K562 (cell line): ENCODE results near the gene GABRB3. TPM values are rescaled to one million over a fixed set of nuclear protein-coding genes. Genes with fewer than 3 reads are reported as not detected.

Experiments used
- ATF2 ChIP-seq: sonication (generic); formaldehyde crosslinking; IDR thresholded peaks from 2 replicates; pipeline ENCODE4 v1.8.1; 2022; ENCODE audit warnings: missing genetic modification reagents
- HOMEZ ChIP-seq: fragments of 250-450 bp; sonication (Bioruptor Pico); IDR thresholded peaks from 2 replicates; pipeline ENCODE4 v1.4.0; 2020; ENCODE audit warnings: mild to moderate bottlenecking, moderate library complexity
- MLX ChIP-seq, 2 experiments: fragments of 450-650 bp in 1 of 2; sonication (generic) in 1 of 2; formaldehyde crosslinking; conservative IDR thresholded peaks; 2 replicates each; pipeline versions ENCODE4 v1.4.0 to v1.8.1; 2020 to 2022; ENCODE audit warnings: mild to moderate bottlenecking in 1 of 2, missing genetic modification reagents in 1 of 2
- MYBL2 ChIP-seq, 2 experiments: fragments of 450-650 bp in 1 of 2; sonication (generic) in 1 of 2; formaldehyde crosslinking in 1 of 2; IDR thresholded peaks; 2 replicates each; pipeline versions ENCODE4 v1.6.1 to v1.8.1; 2017 to 2022; ENCODE audit warnings: borderline replicate concordance in 1 of 2, inconsistent platforms in 1 of 2, low read depth in 1 of 2, mild to moderate bottlenecking in 1 of 2, missing genetic modification reagents in 1 of 2, moderate library complexity in 1 of 2
- NFE2L1 ChIP-seq: fragments of 450-650 bp; IDR thresholded peaks from 2 replicates; pipeline ENCODE4 v1.6.1; 2016; ENCODE audit warnings: missing genetic modification characterization, low read depth, mild to moderate bottlenecking, missing compliant biosample characterization, moderate library complexity, borderline replicate concordance
- RB1 ChIP-seq: fragments of 450-650 bp; IDR thresholded peaks from 2 replicates; pipeline ENCODE4 v1.6.1; 2017; ENCODE audit warnings: low read depth, mild to moderate bottlenecking
- ZFP30 ChIP-seq: fragments of 250-450 bp; sonication (Bioruptor Pico); IDR thresholded peaks from 2 replicates; pipeline ENCODE4 v1.8.0; 2022; ENCODE audit warnings: moderate library complexity, mild to moderate bottlenecking, inconsistent platforms, borderline replicate concordance
- ZNF23 ChIP-seq: fragments of 250-450 bp; sonication (Bioruptor Pico); IDR thresholded peaks from 2 replicates; pipeline ENCODE4 v1.4.0; 2020; ENCODE audit warnings: mild to moderate bottlenecking
- ZNF583 ChIP-seq: fragments of 250-450 bp; sonication (Bioruptor Pico); IDR thresholded peaks from 2 replicates; pipeline ENCODE4 v1.4.0; 2020
- ZNF717 ChIP-seq: fragments of 250-450 bp; sonication (Bioruptor Pico); IDR thresholded peaks from 2 replicates; pipeline ENCODE4 v1.5.0; 2021
- polyA plus RNA-seq, 8 experiments: library from polyadenylated mRNA; depleted of rRNA in 4 of 8; stranded (reverse) in 5 of 8; unstranded in 3 of 8; fragments of >200 nt; fragmentation: Nextera tagmentation in 2 of 8; fragmentation: Illumina TruSeq in 1 of 8; extraction: Ambion mirVana in 2 of 8; extraction: Trizol in 1 of 8; gene quantifications; 2 replicates each; pipeline versions ENCODE4 v1.2.1 to v1.2.3, GENCODE V29; 2011 to 2014; ENCODE audit warnings: inconsistent platforms in 1 of 8, missing spikeins in 1 of 8
- total RNA-seq, 7 experiments: library from RNA; depleted of rRNA in 6 of 7; stranded (reverse); fragments of >200 nt in 6 of 7; fragmentation: Illumina TruSeq in 2 of 7; extraction: Trizol in 2 of 7; gene quantifications; 2 replicates each; pipeline versions ENCODE4 v1.2.1 to v1.2.3, GENCODE V29; 2011 to 2021; ENCODE audit warnings: low replicate concordance in 1 of 7

Gene GABRB3
- total and polyA plus RNA-seq, 9 of the 15 experiments (the other 6 are each of a cell fraction or from before 2014, with no cell fraction given) = 0.09 to 1.4 (median 0.49) TPM

GRCh38 chr15:26736502-26737248, 36.2 kb downstream of the GABRB3 start (continued):
- TF ChIP-seq ZNF717 = no peak
- no peak for TF ChIP-seq ZNF23 (CRISPR knock-in tag)
- TF ChIP-seq ATF2 (CRISPR knock-in tag) = no peak
- no peak for TF ChIP-seq MLX (CRISPR knock-in tag; conservative IDR thresholded peaks at IDR 0.05)
- no peak for TF ChIP-seq MYBL2 (IDR thresholded peaks at IDR 0.05; ENCODE audit: low read depth)
- no peak for TF ChIP-seq MYBL2 (CRISPR knock-in tag; IDR thresholded peaks at IDR 0.05; ENCODE audit: borderline replicate concordance)
- TF ChIP-seq HOMEZ = no peak
- no peak for TF ChIP-seq ZNF583 (CRISPR knock-in tag)
- no peak for TF ChIP-seq RB1
- no peak for TF ChIP-seq NFE2L1
- TF ChIP-seq ZFP30 (CRISPR knock-in tag) = no peak
